Ovary (tissue), 3 donors: ENCODE measurements around the gene USP13.

Experiments used
- CTCF ChIP-seq, 3 donors: fragments of 450-650 bp in 2 of 3; fragments of 200-600 bp in 1 of 3; IDR thresholded peaks; one replicate each; pipeline versions ENCODE4 v1.5.1 to v1.8.0; 2016 to 2022; ENCODE audit warnings: antibody characterized with exemption in 3 of 3, mild to moderate bottlenecking in 1 of 3
- EP300 ChIP-seq: sonication (generic); formaldehyde crosslinking; IDR thresholded peaks from one replicate; pipeline ENCODE4 v1.6.1; 2017; ENCODE audit warnings: antibody characterized with exemption
- POLR2A ChIP-seq: fragments of 450-650 bp; IDR thresholded peaks from one replicate; pipeline ENCODE4 v1.6.1; 2017; ENCODE audit warnings: antibody characterized with exemption, mild to moderate bottlenecking, moderate library complexity
- donor health status: DM: no; HTN: no; CAD: no.

- TF ChIP-seq CTCF (IDR thresholded peaks at IDR 0.05) (no peak), EP300 (no peak), POLR2A (no peak)
Observed at GRCh38 chr3:179796421-179796820, 143.6 kb downstream of the USP13 start.
